HUES6 (cell line): ENCODE measurements around the gene CARS1.

Experiments
- H3K27ac ChIP-seq: 2 replicates; pipeline ENCODE4 v1.7.0; 2013; ENCODE audit warnings: low read depth, mild to moderate bottlenecking, low read length, inconsistent platforms
- H3K27me3 ChIP-seq: 2 replicates; pipeline ENCODE4 v1.6.1; 2013; ENCODE audit warnings: low read length; ENCODE audit not compliant: control insufficient read depth, insufficient read depth
- H3K36me3 ChIP-seq: 2 replicates; pipeline ENCODE4 v1.6.1; 2013; ENCODE audit warnings: low read length; ENCODE audit not compliant: control insufficient read depth, insufficient read depth
- H3K4me1 ChIP-seq: 2 replicates; pipeline ENCODE4 v1.6.1; 2013; ENCODE audit warnings: low read length; ENCODE audit not compliant: control insufficient read depth, insufficient read depth
- H3K4me3 ChIP-seq: 2 replicates; pipeline ENCODE4 v1.5.1; 2013; ENCODE audit warnings: low read depth, low read length
- H3K9ac ChIP-seq: one replicate; pipeline ENCODE4 v1.6.1; 2013; ENCODE audit warnings: mild to moderate bottlenecking, low read length
- H3K9me3 ChIP-seq: 2 replicates; pipeline ENCODE4 v1.6.1; 2013; ENCODE audit warnings: low read depth, low read length; ENCODE audit not compliant: control insufficient read depth, insufficient read depth

The CARS1 gene

DNA sequence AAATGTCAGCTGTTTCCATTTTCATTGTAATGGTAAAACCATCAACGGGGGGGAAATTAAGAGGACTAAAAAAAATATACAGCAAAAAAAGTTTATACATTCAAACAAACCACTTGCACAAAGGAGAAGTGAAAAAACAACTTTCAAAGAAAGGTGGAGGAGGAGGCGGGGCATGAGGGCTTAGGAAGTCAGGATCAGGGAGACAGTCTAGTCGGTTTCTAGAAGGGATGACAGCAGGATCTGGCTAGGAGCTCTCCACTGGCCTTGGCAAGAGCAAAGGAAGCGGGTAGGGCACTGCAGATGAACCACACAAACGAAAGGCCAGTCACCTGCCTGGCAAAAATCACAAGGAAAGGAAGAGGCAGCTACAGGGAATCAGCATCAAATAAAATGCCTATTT, 96.1 kb downstream of the CARS1 start:
- Histone ChIP-seq H3K4me3 (no peak overlapping the region), H3K9me3 (no peaks in the 10 kb centered on the region), H3K27ac (no peak overlapping the region), H3K27me3 (no peaks in the 10 kb centered on the region), H3K4me1 (peaks cover 20% of the 10 kb centered on the region), H3K9ac (no peak overlapping the region), H3K36me3 (peaks cover 90% of the 10 kb centered on the region)

DNA sequence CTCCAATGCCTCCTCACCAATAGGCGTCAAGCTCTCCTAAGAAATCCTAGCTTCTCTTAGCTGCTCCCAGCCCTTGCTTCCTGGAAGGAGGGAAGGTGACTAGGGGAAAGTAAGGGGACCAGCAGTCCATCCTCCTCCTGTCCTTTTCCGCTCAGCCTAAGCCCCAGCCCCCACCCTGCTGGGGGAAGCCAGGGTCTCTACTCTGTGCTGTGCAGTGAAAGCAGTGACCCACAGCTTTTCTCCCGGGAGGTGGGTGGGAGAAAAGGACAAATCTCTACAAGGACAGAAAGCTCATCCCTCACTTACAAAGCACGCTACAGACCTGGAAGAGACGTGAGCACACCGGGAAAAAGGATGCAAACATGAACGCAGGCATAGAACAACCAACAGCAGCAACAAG, 97.1 kb downstream of the CARS1 start:
- Histone ChIP-seq H3K27ac (no peak overlapping the region), H3K4me1 (peaks cover 20% of the 10 kb centered on the region), H3K36me3 (peaks cover 90% of the 10 kb centered on the region), H3K27me3 (no peaks in the 10 kb centered on the region), H3K9me3 (no peaks in the 10 kb centered on the region), H3K4me3 (no peak overlapping the region), H3K9ac (no peak overlapping the region)

DNA sequence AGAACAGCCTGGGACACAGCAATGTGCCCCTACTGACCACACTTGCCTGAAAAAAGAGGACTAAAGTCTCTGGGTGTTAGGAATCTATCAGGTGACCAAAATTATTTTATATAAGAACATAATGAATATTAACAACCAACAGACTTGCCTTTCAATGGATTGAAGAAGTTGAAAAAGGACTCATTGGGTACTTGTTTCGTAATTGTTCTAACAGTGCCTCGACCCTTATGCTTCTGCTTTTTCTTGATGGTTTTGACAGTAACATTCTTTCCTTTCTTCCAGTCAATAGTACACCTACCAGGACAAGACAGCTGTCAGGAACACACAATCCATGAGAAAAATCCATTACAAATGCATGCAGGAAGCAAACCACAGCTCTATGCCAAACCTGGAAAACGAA, 99.0 kb downstream of the CARS1 start:
- peaks cover 90% of the 10 kb centered on the region for H3K36me3 ChIP-seq
- H3K9ac ChIP-seq, result no peak overlapping the region
- H3K9me3 ChIP-seq, result no peaks in the 10 kb centered on the region
- no peak overlapping the region for H3K4me3 ChIP-seq
- peaks cover 20% of the 10 kb centered on the region for H3K4me1 ChIP-seq
- no peak overlapping the region for H3K27ac ChIP-seq
- no peaks in the 10 kb centered on the region for H3K27me3 ChIP-seq

DNA sequence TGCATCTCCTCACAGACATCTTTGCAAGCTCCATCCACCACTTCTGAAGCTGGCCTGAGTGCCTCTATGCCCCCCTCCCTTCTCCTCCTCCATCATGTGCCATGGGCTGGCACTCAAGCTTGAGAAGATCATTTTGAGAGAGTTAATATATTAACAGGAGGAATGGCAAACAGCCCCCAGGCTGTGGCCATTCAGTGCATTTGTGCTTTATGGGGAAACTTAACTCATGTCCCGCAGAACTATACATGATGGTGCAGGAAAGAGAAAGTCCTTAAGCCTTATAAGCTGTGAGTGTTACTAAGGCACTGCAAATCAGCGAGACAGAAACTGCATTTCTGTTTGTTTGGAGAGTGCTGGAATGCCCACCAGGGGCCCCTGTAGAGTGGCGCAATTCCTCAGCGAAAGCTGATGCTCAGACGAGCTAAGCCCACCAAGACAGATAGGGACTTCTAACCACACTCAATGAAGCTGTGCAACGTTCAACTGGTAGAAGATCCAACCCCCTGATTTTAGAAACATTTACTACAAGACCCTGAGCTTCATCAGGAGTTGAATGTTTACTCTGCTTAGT, 101.2 kb downstream of the CARS1 start:
- Histone ChIP-seq H3K4me1 (peaks cover 8% of the 10 kb centered on the region), H3K9ac (no peak overlapping the region), H3K4me3 (no peak overlapping the region), H3K27ac (no peak overlapping the region), H3K27me3 (no peaks in the 10 kb centered on the region), H3K9me3 (no peaks in the 10 kb centered on the region), H3K36me3 (peaks cover 100% of the 10 kb centered on the region)

DNA sequence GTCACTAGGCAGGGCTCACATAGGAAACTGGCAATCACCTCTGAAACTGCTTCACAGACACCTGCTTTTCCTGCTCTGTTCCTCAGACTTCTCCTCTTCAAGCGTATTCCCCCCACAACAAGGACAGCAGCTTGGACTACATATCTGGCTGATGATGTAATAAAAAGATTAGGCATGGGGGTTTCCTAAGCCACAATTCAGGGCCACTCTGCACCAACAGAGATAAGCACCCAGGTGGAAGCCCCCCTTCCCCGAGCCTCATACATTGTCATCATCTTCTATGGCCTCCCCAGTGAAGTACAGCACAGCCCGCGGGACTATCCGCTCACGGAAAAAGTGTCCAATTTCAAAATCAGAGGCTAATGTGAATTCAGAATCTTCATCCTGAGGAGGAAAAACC, 103.0 kb downstream of the CARS1 start:
- H3K9ac ChIP-seq, result no peak overlapping the region
- no peak overlapping the region for H3K4me3 ChIP-seq
- H3K27me3 ChIP-seq, result no peaks in the 10 kb centered on the region
- peaks cover 100% of the 10 kb centered on the region for H3K36me3 ChIP-seq
- H3K4me1 ChIP-seq, result 0 out of 2 replicates have a peak, but pooled peaks cover 4% of the 10 kb centered on the region
- no peaks in the 10 kb centered on the region for H3K9me3 ChIP-seq
- no peak overlapping the region for H3K27ac ChIP-seq

DNA sequence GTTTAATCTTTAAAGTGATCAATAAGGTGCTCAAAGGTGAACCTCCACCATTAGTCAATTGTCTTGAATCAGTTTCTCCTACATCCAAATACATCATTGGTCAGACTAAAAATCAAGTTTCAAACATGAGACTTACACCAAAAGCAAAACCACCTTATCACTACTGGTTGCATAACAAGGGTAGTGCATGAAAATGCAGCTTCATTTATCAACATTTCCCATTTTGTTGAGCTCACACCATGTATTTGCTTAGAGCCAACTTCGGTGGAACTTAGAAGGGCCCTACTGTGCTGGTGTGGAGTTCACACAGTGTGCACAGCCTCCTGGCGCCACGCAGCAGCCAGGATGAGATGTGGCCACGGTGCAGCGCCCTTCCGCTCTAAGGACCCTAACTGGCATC, 104.9 kb downstream of the CARS1 start:
- H3K36me3 ChIP-seq, result peaks cover 100% of the 10 kb centered on the region
- H3K4me1 ChIP-seq, result peaks cover 6% of the 10 kb centered on the region
- H3K27me3 ChIP-seq, result no peaks in the 10 kb centered on the region
- H3K9me3 ChIP-seq, result no peaks in the 10 kb centered on the region
- no peak overlapping the region for H3K9ac ChIP-seq
- H3K27ac ChIP-seq, result no peak overlapping the region
- no peak overlapping the region for H3K4me3 ChIP-seq

- no peak overlapping the region for H3K9ac ChIP-seq
- H3K4me1 ChIP-seq, result peaks cover 12% of the 10 kb centered on the region
- H3K36me3 ChIP-seq, result peaks cover 100% of the 10 kb centered on the region
- no peaks in the 10 kb centered on the region for H3K27me3 ChIP-seq
- no peak overlapping the region for H3K4me3 ChIP-seq
- H3K9me3 ChIP-seq, result no peaks in the 10 kb centered on the region
- no peak overlapping the region; the same call in 1 of the 2 replicates for H3K27ac ChIP-seq
Measured at GRCh38 chr11:2951231-2952110, 105.8 kb downstream of the CARS1 start.
